Activated CD8-positive, alpha-beta memory T cell treated with anti-CD3 and anti-CD28 coated beads, Interleukin-2, amount 50 U/mL, for 48 hours (primary cell): Measurements from ENCODE around the gene NKD1.
A peak's percentile ranks its signal among the peaks of the same experiment; 100 is the strongest.

Experiments
- DNase-seq: peaks from one replicate; pipeline ENCODE4 v3.0.0-alpha.2; 2020

NKD1 gene

GRCh38 chr16:50652836-50653425 is 104.7 kb downstream of the NKD1 start:
- no peak for DNase-seq

DNA sequence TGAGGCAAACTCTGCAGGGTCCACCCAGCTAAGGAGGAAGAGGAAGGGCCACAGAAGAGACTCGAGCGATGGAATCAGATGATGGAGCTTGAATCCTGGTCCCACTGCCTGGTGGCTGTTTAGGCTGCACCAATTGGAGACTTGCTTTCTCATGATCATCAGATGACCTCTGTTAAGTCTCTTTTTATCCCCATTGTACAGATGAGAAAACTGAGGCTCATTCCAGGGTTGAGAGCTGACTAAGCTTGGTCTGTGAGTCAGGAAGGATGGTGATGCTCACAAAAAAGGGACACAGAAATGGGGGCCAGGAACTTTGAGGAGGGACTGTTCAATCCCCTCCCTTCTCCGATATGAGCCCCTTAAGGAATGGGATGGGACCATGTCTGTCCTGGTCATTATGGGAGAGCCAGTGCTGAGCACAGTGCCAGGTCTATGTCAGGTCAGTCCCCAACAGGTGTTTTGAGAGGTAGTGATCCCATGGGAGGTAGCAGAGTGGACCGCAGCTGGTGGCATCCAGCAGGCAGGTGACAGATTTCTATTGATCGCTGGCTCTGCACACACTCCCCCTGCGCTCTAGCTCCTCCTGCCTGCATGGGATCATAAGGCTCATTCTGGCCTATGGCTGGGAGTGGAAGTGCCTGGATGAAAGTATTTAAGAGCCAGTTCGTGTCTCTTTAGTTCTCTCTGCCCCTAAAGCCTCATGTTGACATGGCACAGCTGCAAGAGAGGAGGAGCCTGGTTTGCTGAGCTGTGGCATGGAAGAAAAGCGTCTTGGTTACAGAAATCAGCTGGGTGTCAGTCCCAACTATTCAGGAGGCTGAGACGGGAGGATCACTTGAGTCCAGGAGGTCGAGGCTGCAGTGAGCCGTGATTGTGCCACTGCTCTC is 105.7 kb downstream of the NKD1 start:
- no peak for DNase-seq

- no peak for DNase-seq
These were observed 107.4 kb downstream of the NKD1 start for GRCh38 chr16:50655558-50656055.

- DNase-seq, result no peak
These were observed 109.0 kb downstream of the NKD1 start for GRCh38 chr16:50657241-50657640.

DNA sequence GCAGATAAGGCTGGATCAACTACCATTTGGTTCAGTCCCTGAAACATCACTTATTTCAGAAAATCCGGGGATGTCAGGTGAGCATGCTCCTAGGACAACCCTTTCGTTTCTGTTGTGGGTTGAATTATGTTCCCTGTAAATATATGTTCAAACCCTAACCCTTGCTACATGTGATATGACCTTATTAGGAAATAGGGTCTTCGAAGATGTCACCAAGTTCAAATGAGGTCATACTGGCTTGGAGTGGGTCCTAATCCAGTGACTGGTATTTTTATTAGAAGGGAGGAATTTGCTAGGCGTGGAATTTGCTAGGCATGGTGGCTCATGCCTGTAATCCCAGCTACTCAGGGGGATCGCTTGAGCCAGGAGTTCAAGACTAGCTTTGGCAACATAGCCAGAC is 111.6 kb downstream of the NKD1 start:
- DNase-seq, result no peak

- no peak for DNase-seq
These were observed 114.2 kb downstream of the NKD1 start for GRCh38 chr16:50662306-50662940.

DNA sequence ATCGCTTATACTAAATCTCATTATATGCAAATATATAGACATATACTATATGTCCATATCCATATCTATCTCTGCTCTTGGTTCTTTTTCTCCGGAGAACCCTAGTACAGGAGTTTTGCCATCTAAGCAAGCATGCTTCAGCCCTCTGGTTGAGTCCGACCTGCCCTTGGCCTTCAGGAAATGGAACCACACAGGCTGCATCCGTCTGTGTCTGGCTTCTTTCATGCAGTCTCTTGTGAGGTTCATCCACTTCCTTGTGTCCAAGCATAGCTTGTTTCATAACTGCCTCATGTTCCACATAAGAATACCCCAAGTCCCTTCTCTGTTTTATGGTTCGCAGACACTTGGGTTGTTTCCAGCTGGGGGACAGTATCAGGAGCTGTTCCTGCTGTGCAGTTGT is 116.1 kb downstream of the NKD1 start:
- DNase-seq, result no peak

- peak; percentile 97 for DNase-seq
These were observed 117.1 kb downstream of the NKD1 start for GRCh38 chr16:50665128-50665878.

- peak; percentile 78 for DNase-seq
These were observed 118.7 kb downstream of the NKD1 start for GRCh38 chr16:50666658-50667496.

DNA sequence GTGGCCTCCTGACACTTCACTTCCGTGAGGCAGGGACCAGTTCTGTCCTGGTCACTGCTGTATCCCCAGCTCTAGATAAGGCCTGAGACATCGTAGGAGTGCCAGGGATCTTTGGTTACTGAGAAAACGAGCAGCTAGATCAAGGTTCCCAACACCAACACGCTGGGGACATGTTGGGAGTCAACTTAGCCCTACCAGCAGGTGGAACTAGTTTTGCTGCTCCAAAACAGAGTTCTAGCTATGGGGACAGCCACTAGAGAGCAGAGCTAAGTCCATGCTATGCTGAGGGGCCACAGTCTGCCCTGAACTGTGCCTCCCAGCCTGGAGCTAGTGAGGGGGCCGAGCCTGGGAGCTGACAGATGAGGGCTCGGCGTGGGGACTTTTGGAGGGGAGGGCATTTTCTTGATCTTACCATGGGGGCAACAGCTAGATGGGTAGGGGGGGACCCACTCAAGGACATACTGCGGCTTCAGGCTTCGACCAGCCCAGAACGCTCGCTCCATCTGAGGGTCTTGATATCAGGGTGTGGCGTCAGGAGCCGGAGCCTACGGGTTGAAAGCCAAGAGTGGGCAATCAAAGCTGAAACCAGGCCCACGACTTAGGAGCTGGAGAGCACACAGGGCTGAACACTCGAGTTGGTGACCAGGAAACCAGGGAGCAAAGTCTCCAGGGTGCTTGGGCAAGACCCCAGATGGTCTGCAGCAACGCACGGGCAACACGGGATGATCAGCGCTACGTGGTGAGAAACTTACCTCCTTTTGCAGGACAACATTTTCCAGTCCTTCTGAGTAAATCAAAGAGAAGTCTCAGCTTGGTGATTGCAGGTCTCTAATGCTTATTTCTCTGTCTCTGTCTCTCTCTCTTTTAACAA is 119.5 kb downstream of the NKD1 start:
- no peak for DNase-seq

GRCh38 chr16:50668368-50669008 is 120.3 kb downstream of the NKD1 start:
- DNase-seq, result no peak

GRCh38 chr16:50669741-50670140 is 121.5 kb downstream of the NKD1 start:
- DNase-seq, result no peak

GRCh38 chr16:50670476-50670875 is 122.3 kb downstream of the NKD1 start:
- DNase-seq, result no peak

DNA sequence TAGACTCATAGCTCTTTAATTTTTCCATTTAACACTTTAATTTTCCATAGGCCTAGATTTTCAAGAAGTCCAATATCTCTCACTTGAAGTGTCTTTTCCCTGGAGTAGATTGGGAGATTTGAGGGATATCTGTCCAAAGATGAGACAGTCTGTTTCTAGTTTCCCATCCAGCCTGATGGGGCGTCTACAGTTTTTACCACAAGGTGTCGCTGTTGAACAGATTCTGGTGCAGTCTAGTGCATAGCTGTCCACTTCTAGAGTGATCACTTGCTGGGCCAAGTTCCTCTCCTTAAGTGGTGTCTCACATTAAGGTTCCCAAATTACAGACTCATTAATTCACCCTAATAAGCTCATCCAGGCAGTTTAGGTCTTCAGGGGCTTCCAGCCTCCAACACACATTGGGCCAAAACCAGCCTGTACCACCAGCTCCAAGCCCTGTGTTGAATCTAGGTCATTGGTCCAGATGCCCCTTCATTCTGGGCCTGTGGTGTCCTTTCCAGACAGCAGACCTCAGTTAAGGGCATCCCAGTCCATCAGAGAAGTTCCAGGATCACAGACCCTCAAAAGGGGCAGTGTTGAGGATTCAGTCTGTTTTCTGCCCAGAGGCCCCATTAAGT is 123.6 kb downstream of the NKD1 start:
- DNase-seq, result peak; percentile 86

- DNase-seq, result no peak
These were observed 125.5 kb downstream of the NKD1 start for GRCh38 chr16:50673496-50674275.

- DNase-seq, result no peak
These were observed 126.6 kb downstream of the NKD1 start for GRCh38 chr16:50674831-50675230.

DNA sequence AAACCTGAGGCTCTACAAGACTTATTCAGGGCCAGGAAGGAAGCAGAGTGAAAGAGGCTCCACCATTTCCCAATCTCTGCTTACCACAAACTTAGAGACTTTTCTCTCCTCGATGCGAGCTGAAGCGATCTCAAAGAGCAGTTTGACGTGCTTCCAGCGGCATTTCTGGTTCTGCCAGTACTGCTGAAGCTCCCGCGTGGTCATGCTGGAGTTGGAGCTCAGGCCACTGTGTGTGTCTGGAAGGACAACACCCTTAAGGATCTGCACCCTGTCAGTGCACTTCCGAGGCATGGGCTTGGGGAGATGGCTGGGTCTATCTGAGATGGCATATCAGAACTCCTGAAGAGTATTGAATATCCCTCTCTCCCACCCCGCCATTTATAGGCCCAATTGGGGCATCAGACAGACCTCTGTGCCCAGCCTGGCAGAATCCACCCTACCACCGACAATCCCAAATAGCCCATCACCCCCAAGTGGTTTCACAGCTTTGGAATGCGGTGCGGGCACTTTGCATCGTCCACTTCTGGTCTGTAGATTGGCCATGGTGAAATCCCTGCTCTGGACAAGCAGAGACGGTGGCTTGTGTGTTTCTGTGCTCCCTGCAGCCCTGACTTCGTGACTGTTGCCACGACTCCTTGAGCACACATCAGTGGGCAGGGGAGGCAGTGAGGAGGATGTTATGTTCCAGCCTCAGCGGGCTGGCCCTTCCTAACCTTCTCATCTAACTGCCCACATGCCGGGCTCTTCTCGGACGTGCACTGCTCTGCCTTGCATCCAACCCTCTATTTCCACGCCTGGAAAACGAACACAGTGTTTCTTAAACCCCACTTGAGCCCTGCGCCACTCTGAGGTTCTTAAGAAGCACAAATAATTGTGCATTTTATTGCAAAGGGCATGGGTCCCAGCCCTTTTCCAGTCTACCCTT is 127.8 kb downstream of the NKD1 start:
- no peak for DNase-seq

GRCh38 chr16:50676684-50677225 is 128.6 kb downstream of the NKD1 start:
- DNase-seq, result no peak
